HuH-7 (cell line): ENCODE measurements around the gene CLIP2.
"Not testable (repeated sequence)": the region's sequence is repeated elsewhere in the genome, so short reads cannot be mapped to it uniquely, and the experiment has no call there.

Experiments
- DNase-seq: peaks from one replicate; pipeline ENCODE4 v3.0.0; 2011; ENCODE audit warnings: low spot score

The CLIP2 gene

GRCh38 chr7:74430961-74431466 lies 141.8 kb downstream of the CLIP2 start:
- no peak for DNase-seq

GRCh38 chr7:74437291-74437571 lies 148.0 kb downstream of the CLIP2 start:
- not testable (repeated sequence) for DNase-seq

GRCh38 chr7:74438327-74438726 lies 149.1 kb downstream of the CLIP2 start:
- DNase-seq, result no peak

GRCh38 chr7:74439541-74439940 lies 150.3 kb downstream of the CLIP2 start:
- no peak for DNase-seq

- not testable (repeated sequence) for DNase-seq
Measured at GRCh38 chr7:74440143-74440542, 150.9 kb downstream of the CLIP2 start.

GRCh38 chr7:74441801-74442200 lies 152.6 kb downstream of the CLIP2 start:
- DNase-seq, result no peak

GRCh38 chr7:74443543-74444247 lies 154.5 kb downstream of the CLIP2 start:
- no peak for DNase-seq

- no peak for DNase-seq
Measured at GRCh38 chr7:74449144-74449543, 159.9 kb downstream of the CLIP2 start.

- peak; percentile 86 for DNase-seq
Measured at GRCh38 chr7:74449809-74450397, 160.7 kb downstream of the CLIP2 start.

- peak; percentile 39 for DNase-seq
Measured at GRCh38 chr7:74452748-74453321, 163.6 kb downstream of the CLIP2 start.

- DNase-seq, result peak; percentile 91
Measured at GRCh38 chr7:74453322-74454011, 164.3 kb downstream of the CLIP2 start, which contains the start of gene GTF2IRD1. Gene GTF2IRD1, plus strand, starts transcription at chr7:74453906. Its CDS starts 54,175 bp downstream, at chr7:74508081.

- DNase-seq, result no peak
Measured at GRCh38 chr7:74454021-74454924, 165.1 kb downstream of the CLIP2 start.

- peak; percentile 51 for DNase-seq
Measured at GRCh38 chr7:74454925-74455288, 165.7 kb downstream of the CLIP2 start.

- DNase-seq, result peak; percentile 86
Measured at GRCh38 chr7:74455291-74455804, 166.1 kb downstream of the CLIP2 start.
